K562 (cell line): ENCODE results near the gene PHF21B. TPM values are rescaled to one million over a fixed set of nuclear protein-coding genes. Genes with fewer than 3 reads are reported as not detected.

Source experiments
- ATAC-seq: fragments of 200-7000 bp; cut with Tn5 transposase; 3 replicates; pipeline ENCODE4 v1.9.1; 2020; ENCODE audit warnings: moderate library complexity
- BruUV-seq: library from RNA; stranded (reverse); fragments of 400-500 nt; replicated peaks from 2 replicates; lab custom pipeline; 2021; lab: Mats Ljungman, UMichigan
- CTCF ChIA-PET: fragments of 300-600 bp; formaldehyde crosslinking; extraction: SDS; loops from one replicate; lab custom pipeline; 2021; ENCODE audit warnings: low intra/inter-chr PET ratio; lab: Yijun Ruan, JAX
- POLR2A ChIA-PET: fragments of 300-600, 350-650 bp; sonication (Branson Sonifier 250); formaldehyde crosslinking; extraction: SDS; loops from one replicate; lab custom pipeline; 2021; ENCODE audit warnings: antibody characterized with exemption, inconsistent platforms; lab: Yijun Ruan, JAX
- DNase-seq, 4 experiments: peaks; one replicate each; pipeline versions ENCODE4 v3.0.0 to v3.0.0-alpha.2; 2011 to 2018; ENCODE audit warnings: low spot score in 3 of 4, mixed read lengths in 3 of 4; ENCODE audit errors: extremely low read depth in 1 of 4
- FAIRE-seq: peaks from 2 replicates; lab custom pipeline; 2011; peaks lifted over from hg19 to GRCh38; lab: Jason Lieb, UNC
- H2AFZ ChIP-seq: 2 replicates; pipeline ENCODE4 v1.6.0; 2011; ENCODE audit warnings: low read depth, low read length, control low read depth, inconsistent platforms
- H3K27ac ChIP-seq: fragments of 200-600 bp; 3 replicates; pipeline ENCODE4 v1.8.0; 2011; ENCODE audit warnings: low read depth, mild to moderate bottlenecking, control low read depth, inconsistent platforms, low read length, moderate library complexity, mixed read lengths; ENCODE audit errors: extremely low read depth
- H3K27me3 ChIP-seq, 2 experiments: fragments of 300-600 bp in 1 of 2; 2 replicates in 1 of 2; 3 replicates in 1 of 2; pipeline versions ENCODE4 v1.6.0 to v1.8.0; 2011; ENCODE audit warnings: inconsistent platforms in 2 of 2, low read length in 2 of 2, mild to moderate bottlenecking in 1 of 2, mixed read lengths in 1 of 2, moderate library complexity in 1 of 2; ENCODE audit not compliant: control insufficient read depth in 2 of 2, insufficient read depth in 2 of 2
- H3K36me3 ChIP-seq: fragments of 300-600 bp; 3 replicates; pipeline ENCODE4 v1.8.0; 2011; ENCODE audit warnings: mild to moderate bottlenecking, low read length, inconsistent platforms; ENCODE audit not compliant: control insufficient read depth, insufficient read depth
- H3K4me1 ChIP-seq, 2 experiments: fragments of 200-600 bp in 1 of 2; replicated peaks in 1 of 2; 2 replicates in 1 of 2; 3 replicates in 1 of 2; pipeline versions ENCODE4 v1.5.1 to v1.8.0; 2011; ENCODE audit warnings: inconsistent platforms in 2 of 2, low read length in 2 of 2, mild to moderate bottlenecking in 1 of 2, mixed read lengths in 1 of 2, moderate library complexity in 1 of 2; ENCODE audit not compliant: control insufficient read depth in 2 of 2, insufficient read depth in 2 of 2
- H3K4me2 ChIP-seq: 2 replicates; pipeline ENCODE4 v1.6.1; 2011; ENCODE audit warnings: low read length, control low read depth, inconsistent platforms, mixed read lengths; ENCODE audit not compliant: insufficient read depth
- H3K4me3 ChIP-seq: fragments of 200-600 bp; sonication (generic), shearing (Covaris generic); 2 replicates; pipeline ENCODE4 v1.5.1; 2016; ENCODE audit warnings: control low read depth, inconsistent platforms
- H3K79me2 ChIP-seq: fragments of 200-600 bp; 3 replicates; pipeline ENCODE4 v1.8.0; 2011; ENCODE audit warnings: low read length, inconsistent platforms; ENCODE audit not compliant: control insufficient read depth, insufficient read depth
- H3K9ac ChIP-seq, 2 experiments: 2 replicates each; pipeline versions ENCODE4 v1.6.0 to v1.6.1; 2011; ENCODE audit warnings: low read depth in 2 of 2, low read length in 2 of 2, control low read depth in 1 of 2, inconsistent platforms in 1 of 2, mild to moderate bottlenecking in 1 of 2, mixed read lengths in 1 of 2; ENCODE audit not compliant: insufficient read depth in 1 of 2
- H3K9me1 ChIP-seq: one replicate; pipeline ENCODE4 v1.6.0; 2011; ENCODE audit warnings: inconsistent platforms, mild to moderate bottlenecking, low read length, moderate library complexity; ENCODE audit not compliant: control insufficient read depth, insufficient read depth
- H3K9me3 ChIP-seq: replicated peaks from 2 replicates; pipeline ENCODE4 v1.5.1; 2011; ENCODE audit warnings: low read depth, low read length, inconsistent platforms; ENCODE audit not compliant: control insufficient read depth, insufficient read depth
- H4K20me1 ChIP-seq: replicated peaks from 2 replicates; pipeline ENCODE4 v1.6.1; 2011; ENCODE audit warnings: low read length, inconsistent platforms, mixed read lengths; ENCODE audit not compliant: control insufficient read depth, insufficient read depth
- CHD2 ChIP-seq: IDR thresholded peaks from 2 replicates; pipeline ENCODE4 v1.6.1; 2011; ENCODE audit warnings: low read depth, low read length
- CTCF ChIP-seq, 3 experiments: IDR thresholded peaks in 2 of 3; conservative IDR thresholded peaks in 1 of 3; 2 replicates each; pipeline ENCODE4 v1.5.1; 2011 to 2012; ENCODE audit warnings: low read length in 3 of 3, mild to moderate bottlenecking in 3 of 3, control low read depth in 2 of 3, improper control_type of control experiment in 1 of 3, inconsistent platforms in 1 of 3, low read depth in 1 of 3, mixed read lengths in 1 of 3, moderate library complexity in 1 of 3; ENCODE audit not compliant: insufficient read depth in 2 of 3
- MXD1 ChIP-seq: fragments of 250-450 bp; sonication (Bioruptor Pico); IDR thresholded peaks from 2 replicates; pipeline ENCODE4 v1.8.0; 2021; ENCODE audit warnings: borderline replicate concordance, mild to moderate bottlenecking, moderate library complexity; ENCODE audit not compliant: poor library complexity, severe bottlenecking
- ZNF134 ChIP-seq: fragments of 250-450 bp; sonication (Bioruptor Pico); conservative IDR thresholded peaks from 2 replicates; pipeline ENCODE4 v1.4.0; 2020
- WGBS: fragments of 100-300 bp; shearing (Covaris generic); methylation state at CpG from one replicate; pipeline ENCODE4 v1.1.6; 2016; ENCODE audit warnings: low coverage, mixed read lengths; ENCODE audit not compliant: insufficient coverage; ENCODE audit errors: missing lambda C conversion rate; 5-methylcytosine and 5-hydroxymethylcytosine counted together
- in situ Hi-C: fragments of 300-500 bp; cut with MboI; formaldehyde crosslinking; loops from 4 replicates; pipeline ENCODE4 v1.15.0; 2018; ENCODE audit warnings: inconsistent platforms, mixed read lengths
- intact Hi-C: fragments of 100-400 bp; cut with micrococcal nuclease; formaldehyde crosslinking; loops from 2 replicates; pipeline ENCODE4 v1.14.2; 2022
- polyA plus RNA-seq, 8 experiments: library from polyadenylated mRNA; depleted of rRNA in 4 of 8; stranded (reverse) in 5 of 8; unstranded in 3 of 8; fragments of >200 nt; fragmentation: Nextera tagmentation in 2 of 8; fragmentation: Illumina TruSeq in 1 of 8; extraction: Ambion mirVana in 2 of 8; extraction: Trizol in 1 of 8; gene quantifications; 2 replicates each; pipeline versions ENCODE4 v1.2.1 to v1.2.3, GENCODE V29; 2011 to 2014; ENCODE audit warnings: inconsistent platforms in 1 of 8, missing spikeins in 1 of 8
- total RNA-seq, 7 experiments: library from RNA; depleted of rRNA in 6 of 7; stranded (reverse); fragments of >200 nt in 6 of 7; fragmentation: Illumina TruSeq in 2 of 7; extraction: Trizol in 2 of 7; gene quantifications; 2 replicates each; pipeline versions ENCODE4 v1.2.1 to v1.2.3, GENCODE V29; 2011 to 2021; ENCODE audit warnings: low replicate concordance in 1 of 7

Gene PHF21B
- total and polyA plus RNA-seq, 9 of the 15 experiments (the other 6 are each of a cell fraction or from before 2014, with no cell fraction given), result 0.04 TPM; not detected in 8

- ChIA-PET POLR2A (interaction anchor here (0.8 kb wide), 1 partner anchor 13 kb away, joined by 3 read pairs; no protein-coding TSS in a partner anchor), CTCF (no interaction called here)
- no peak overlapping the region for H3K4me3 ChIP-seq
- FAIRE-seq (no peak), DNase-seq (peak in 1 of 4 experiments; percentile 4), ATAC-seq (peak; percentile 57; the same call in 1 of the 3 replicates)
- peaks cover 6 to 57% of the 10 kb centered on the region in 2 experiments; a peak in 4 of 5 replicates for H3K27me3 ChIP-seq
- 0% methylated on average over 7 of the region's 18 CpGs for WGBS
- no peaks in the 10 kb centered on the region for H3K79me2 ChIP-seq
- no peaks in the 10 kb centered on the region for H3K4me1 ChIP-seq
- no peaks in the 10 kb centered on the region for H3K9me1 ChIP-seq
- intact Hi-C loops, result no loop called here
- no peaks in the 10 kb centered on the region for H4K20me1 ChIP-seq
- no peak for TF ChIP-seq MXD1 (CRISPR knock-in tag)
- TF ChIP-seq CTCF (IDR thresholded peaks at IDR 0.05 in 2 of 3, conservative IDR thresholded peaks at IDR 0.05 in 1 of 3; ENCODE audit: insufficient read depth in 2 of 3, low read depth in 1 of 3, low read length in 3 of 3), result peak in 2 of 3 experiments; percentile 2 to 15; a peak in 1 of 6 replicates
- TF ChIP-seq CHD2, result no peak
- TF ChIP-seq ZNF134 (CRISPR knock-in tag), result no peak
- H3K9me3 ChIP-seq, result no peaks in the 10 kb centered on the region
- H3K4me2 ChIP-seq, result no peak overlapping the region
- in situ Hi-C loops, result no loop called here
- no TSS peak for BruUV-seq
- no peak overlapping the region for H3K27ac ChIP-seq
- no peak overlapping the region for H2AFZ ChIP-seq
- H3K36me3 ChIP-seq, result no peaks in the 10 kb centered on the region
- H3K9ac ChIP-seq, result no peak overlapping the region
These were observed 52.7 kb downstream of the PHF21B start for GRCh38 chr22:44956840-44957767.
